HG03097 (cell line): ENCODE data around the gene LCP1.
"Not testable (repeated sequence)": the region's sequence is repeated elsewhere in the genome, so short reads cannot be mapped to it uniquely, and the experiment has no call there.

Experiments used
- ATAC-seq: cut with Tn5 transposase; IDR thresholded peaks from one replicate; pipeline ENCODE4 v1.9.1; 2021; ENCODE audit not compliant: unreplicated experiment, low FRiP score

The LCP1 gene, protein sequence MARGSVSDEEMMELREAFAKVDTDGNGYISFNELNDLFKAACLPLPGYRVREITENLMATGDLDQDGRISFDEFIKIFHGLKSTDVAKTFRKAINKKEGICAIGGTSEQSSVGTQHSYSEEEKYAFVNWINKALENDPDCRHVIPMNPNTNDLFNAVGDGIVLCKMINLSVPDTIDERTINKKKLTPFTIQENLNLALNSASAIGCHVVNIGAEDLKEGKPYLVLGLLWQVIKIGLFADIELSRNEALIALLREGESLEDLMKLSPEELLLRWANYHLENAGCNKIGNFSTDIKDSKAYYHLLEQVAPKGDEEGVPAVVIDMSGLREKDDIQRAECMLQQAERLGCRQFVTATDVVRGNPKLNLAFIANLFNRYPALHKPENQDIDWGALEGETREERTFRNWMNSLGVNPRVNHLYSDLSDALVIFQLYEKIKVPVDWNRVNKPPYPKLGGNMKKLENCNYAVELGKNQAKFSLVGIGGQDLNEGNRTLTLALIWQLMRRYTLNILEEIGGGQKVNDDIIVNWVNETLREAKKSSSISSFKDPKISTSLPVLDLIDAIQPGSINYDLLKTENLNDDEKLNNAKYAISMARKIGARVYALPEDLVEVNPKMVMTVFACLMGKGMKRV

DNA sequence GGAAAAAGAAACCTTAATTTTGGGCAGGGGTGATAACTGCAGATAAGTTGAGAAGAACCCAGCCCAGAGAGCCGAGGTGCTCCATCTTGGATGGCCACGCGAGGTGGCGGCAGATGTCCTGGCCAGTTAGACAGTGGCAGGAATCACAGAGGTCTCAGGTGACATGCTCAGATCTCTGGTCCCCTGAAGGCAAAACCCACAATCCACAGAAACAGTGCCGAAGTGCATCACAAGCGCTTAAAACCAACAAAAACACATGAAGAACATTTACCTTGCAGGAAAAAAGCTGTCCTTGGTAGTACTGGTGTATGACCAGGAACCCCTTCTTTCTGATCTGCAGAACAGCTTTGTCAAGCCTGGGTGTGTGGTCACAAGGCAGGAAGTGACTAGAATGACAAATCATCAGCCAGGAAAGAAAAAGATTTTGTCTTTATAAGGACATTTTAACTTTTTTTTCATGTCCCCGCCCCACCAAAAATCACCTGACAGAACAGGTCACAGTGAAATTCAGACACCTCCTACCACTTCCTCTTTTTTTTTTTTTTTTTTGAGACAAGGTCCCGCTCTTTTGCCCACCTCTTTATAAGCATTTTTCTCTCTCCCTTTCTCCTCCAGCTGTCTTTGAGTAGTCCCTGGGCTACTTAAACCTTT is at the start of gene LCP1:
TSS of gene LCP1 (minus strand) at position 338 of the 651 bp plus-strand sequence. CDS start 22,515 bp downstream, outside the sequence.
- ATAC-seq, result peak; percentile 66

DNA sequence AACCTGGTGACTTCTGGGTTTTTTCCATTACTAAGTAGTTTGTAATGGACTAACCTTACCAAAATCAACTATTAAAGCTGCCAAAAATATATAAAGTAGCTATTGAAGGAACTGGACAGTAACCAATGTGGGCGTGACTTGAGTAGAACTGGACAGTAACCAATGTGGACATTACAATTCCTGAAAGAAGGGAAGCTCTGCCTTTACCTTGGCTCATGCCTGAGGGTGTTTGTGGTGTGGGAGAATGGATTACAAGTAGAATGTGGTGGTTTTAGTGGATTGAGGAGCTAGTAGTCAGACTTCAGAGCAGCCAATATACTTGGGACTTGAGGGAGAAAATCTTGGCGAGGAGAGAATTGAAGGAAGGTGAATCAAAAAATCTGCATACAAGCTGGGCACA is 47.3 kb upstream of the LCP1 start:
- no peak for ATAC-seq

DNA sequence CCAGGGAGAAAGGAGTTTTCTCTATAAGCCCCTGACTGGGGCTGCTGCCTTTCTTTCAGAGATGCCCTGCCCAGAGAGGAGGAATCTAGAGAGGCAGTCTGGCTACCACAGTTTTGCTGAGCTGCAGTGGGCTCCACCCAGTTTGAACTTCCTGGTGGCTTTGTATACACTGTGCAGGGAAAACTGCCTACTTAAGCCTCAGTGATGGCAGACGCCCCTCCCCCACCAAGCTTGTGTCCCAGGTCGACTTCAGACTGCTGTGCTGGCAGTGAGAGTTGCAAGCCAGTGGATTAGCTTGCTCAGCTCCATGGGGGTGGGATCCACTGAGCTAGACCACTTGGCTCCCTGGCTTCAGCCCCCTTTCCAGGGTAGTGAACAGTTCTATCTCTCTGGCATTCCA is 38.3 kb upstream of the LCP1 start:
- not testable (repeated sequence) for ATAC-seq

DNA sequence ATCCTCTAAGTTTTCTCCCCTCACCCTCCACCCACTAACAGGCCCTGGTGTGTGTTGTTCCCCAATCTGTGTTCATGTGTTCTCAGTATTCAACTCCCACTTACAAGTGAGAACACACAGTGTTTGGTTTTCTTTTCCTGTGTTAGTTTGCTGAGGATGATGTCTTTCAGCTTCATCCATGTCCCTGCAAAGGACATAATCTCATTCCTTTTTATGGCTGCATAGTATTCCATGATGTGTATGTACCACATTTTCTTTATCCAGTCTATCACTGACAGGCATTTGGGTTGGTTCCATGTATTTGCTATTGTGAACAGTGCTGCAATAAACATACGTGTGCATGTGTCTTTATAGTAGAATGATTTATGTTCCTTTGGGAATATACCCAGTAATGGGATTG is 32.8 kb upstream of the LCP1 start:
- ATAC-seq, result not testable (repeated sequence)

DNA sequence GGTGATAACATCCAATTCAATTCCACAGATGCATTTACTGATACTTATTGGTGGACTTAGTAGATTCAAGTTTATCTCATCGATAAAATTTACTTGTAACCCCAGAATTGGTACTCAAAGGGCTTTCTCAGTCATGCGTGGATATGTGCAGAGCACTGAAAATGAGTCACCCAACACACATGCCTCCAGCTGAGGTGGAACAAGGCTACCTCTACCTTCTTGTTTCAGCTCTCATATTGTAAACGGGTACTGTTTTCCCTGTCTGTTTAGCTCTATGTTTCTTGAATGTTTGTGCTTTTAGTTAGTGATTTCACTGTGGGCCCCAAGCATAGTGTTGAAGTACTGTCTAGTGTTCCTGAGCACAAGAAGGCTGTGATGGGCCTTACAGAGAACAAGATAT is 31.3 kb upstream of the LCP1 start:
- ATAC-seq, result no peak

DNA sequence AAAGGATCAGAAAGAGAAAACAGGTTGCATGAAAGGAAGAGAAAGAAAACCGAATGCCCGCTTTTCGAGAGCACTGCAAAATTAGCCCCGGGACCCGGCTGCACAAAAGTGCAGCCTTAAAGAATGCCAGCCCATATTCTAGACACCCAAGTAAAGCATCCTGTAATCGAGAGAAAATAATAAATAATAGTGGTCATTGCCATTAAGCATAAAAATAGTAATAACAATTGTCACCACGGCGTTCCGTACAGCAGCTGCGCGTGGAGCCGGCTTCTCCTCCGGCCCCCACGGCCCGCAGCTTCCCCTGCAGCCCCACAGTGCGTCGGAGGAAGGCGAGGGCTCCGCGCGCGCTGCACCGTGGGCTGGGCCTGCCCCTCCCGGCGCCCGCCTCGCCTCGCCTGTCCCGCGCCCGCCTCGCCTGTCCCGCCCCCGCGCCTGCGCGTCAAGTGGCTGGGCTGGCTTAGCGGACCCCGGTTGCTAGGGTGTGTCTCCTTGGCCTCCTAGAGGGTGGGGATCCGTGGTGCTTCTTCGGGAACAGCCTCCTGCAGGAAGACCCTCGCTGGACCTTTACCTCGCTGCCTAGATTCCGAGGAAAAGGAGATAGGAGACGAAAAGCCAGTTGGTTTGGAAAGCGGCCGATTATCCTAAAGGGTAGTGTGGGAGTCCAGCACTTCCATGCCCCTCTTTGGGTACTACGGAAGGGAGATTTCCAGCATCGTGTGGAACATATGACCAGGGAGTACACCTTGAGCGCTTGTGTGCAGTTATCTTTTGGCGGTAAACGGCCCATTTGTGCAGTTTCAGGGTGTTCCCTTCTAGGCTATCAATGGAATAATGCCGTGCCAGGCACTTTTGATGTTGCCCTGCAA is 29.7 kb upstream of the LCP1 start, which contains the start of gene LRRC63:
TSS of gene LRRC63 (plus strand) at position 446 of the 869 bp plus-strand sequence. CDS start 1,107 bp downstream, outside the sequence.
- ATAC-seq, result peak; percentile 92

DNA sequence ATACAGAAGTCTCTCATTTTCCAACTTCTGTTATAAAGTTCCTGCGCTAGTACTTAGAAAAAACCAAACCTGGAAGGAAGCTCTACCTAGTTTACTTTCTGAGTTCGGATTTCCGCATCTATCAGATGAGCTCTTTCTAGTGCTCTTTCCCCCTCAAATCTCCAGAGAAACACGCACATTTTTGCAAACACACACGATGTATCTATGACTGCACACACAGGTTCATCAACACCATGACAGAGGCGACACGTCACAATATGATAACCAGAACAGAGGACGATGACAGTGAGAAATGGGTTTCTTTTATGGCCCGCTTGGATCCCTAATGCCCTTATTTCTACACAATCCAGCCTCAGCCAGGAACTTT is 29.1 kb upstream of the LCP1 start:
- ATAC-seq, result no peak

DNA sequence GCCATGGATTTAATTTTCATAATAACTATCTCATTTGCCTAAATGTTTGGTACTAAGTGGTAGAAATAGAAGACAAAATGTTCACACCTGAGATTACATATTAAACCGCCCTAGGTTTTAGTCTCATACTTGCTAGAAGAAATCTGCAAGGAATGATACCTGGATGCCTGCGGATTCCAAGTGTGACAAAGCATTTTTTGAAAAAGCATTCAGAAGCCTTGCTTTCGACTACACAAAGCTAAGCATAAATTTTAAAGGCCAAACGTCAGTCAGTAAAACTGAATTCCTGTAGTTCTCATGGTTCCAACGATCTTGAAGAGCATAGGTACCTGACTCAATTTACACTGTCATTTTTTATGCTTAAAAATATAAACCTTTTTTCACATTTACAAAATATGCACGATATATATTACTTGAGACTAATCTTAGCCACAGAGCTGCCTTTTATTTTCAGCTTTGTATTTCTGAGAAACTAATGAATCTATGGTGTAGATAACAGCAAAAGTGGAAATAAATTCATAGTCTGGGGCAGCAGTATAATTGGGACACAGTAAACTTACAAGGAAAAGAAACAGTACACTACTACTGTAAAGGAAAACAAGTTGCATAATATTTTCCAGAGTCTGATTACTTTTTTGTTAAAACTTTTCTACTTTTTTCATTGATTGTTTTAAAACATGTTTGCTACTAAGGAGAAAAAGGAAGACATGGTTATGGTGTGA is 28.5 kb upstream of the LCP1 start:
- ATAC-seq, result no peak

DNA sequence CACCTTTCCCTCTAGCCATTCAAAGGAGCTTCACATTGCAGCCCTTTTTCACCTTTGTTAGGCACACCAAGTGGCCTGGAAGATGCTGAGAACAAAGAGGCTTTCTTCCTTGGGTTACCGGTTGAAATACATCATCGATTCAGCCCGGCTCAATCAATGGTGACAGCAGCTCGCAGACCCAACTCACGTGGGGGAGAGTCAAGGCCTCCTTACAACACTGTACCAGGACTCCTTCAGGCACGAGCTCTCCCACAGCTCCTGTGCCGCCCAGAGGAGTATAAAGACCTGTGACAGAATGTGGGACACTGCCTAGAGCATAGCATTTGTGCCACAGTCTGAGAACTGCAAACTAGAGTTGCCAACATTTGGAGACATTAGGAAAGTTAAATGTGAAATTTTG is 25.9 kb upstream of the LCP1 start:
- no peak for ATAC-seq

DNA sequence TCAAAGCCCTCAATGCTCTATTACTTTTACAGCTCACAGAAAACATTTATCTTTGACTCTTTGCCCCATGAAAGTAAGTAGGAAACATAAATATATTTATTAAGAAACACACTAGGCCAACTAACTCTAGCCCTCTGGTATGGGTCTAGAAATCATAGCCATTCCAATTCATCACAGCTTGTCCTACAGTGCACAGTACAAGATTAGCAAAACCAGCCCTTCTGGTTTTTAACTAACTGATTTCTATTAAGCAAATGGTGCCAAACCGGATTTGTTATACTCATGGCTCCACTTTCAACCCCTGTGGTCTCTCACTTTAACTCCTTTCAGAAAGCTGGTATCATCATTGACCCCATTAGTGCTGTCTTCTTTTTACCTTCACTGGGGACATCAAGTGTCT is 24.2 kb upstream of the LCP1 start:
- no peak for ATAC-seq

DNA sequence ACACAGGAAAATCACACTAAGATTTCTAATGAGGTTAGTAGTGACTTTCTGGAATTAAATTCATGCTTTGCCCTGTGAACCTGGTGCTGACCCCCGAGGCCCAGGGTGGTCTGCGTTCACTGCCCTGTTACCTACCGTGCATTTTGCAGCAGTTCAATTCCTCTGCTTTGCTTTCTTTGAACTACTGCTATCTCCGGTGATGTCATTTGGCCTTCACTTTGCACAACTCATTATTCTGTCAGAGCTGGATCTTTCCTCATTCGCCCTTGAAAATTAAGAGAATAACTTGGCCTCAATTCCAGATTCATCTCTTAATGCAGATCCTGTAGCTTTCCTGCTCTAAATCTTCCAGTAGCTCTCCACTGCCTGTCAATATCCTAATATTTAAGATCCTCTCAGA is 21.0 kb upstream of the LCP1 start:
- no peak for ATAC-seq

DNA sequence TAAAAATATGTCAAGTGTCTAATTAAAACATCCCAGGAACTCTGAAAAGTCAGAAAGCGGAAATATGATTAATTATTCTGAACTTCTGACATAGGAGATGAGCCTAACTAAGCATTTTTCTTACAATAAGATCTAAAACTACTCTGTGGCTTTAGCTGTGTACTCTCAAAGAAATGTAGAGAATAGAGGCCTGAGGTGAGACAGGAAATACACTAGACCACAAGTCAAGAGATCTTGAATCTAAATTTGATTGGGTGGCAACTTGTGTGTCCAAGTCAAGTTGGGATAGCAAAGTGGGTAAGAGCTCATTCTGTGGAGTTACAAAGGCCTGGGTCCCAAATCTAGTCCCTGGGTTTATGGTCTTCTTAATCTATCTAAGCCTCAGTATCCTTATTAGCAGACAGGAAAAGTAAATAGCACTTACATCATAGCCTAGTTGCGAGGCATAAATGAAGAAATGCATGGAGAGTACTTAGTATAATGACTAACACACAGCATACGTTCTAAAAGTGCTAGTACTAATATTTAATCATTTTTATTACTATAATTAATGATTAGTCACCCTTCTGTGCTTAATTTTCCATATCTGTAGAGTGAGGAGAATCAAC is 20.3 kb upstream of the LCP1 start:
- no peak for ATAC-seq

DNA sequence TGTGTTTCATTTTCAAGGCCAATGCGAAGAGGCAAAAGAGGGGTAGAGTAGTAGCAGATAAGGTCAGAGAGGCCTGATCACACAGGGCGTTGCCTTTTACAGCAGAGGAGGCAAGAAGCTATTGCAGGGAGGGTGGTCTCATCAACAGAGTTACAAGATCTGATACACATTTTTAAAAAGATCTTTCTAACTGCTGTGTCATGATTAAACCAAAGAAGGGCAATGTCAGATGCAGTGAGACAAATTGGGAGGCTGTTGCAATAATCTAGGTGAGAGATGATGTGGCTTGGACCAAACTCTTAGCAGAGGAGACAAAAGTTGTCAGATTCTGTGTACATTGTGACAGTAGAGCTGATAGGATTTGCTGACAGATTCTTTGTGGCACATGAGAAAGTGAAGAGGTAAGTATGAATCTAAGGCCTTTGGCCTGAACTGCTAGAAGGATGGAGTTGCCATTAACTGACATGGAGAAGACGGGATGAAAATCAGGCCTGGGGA is 16.8 kb upstream of the LCP1 start:
- no peak for ATAC-seq

DNA sequence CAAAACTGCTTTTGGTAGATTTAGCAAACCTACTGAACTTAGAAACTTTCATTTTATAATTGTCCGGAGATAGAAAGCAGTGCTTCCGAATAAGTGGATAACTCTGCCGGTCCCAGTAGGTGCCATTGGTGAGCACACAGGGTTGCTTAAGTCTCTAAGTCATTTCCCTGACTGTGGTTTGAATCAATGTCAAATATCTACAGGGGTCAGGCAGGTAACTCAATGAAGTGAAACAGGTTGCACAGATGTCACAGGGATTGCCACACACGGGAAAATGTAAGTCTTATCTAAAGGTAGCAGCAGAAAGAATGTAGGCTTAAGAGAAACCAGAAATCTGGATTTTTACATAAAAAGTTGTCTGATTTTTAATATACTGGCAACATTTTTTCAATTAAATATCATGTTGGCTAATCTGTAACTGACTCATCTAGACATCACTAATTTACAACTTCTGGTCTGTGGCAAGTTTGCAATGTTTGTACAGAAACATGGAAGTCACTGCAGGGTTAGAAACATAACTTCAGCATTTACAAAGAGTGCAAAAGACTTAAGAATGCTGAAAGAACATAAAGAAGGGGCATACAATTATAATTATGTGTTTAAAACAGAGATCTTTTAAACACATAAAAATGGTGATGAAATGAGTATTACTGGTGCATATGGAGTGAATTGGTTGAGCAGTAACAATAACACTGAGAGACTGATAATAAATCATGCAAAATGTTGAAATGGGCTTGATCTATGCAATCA is 15.5 kb upstream of the LCP1 start:
- ATAC-seq, result no peak

DNA sequence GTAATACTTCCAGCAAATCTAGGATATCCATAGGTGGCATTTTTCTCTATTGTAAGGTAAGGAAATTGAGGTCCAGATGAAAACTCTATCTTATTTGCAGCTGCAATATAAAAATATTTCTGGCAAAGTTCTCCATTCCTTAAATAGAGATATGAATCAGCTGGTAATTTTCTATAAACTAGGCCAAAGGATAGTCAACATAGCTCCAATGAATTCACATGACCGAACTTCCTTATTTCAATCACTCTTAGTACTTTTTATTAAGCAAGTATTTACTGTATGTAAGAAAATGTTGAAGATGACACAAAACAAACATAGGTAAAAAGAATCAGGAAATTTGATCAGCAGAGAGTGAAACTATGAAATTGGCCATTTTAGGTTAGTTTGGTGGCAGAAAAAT is 13.0 kb upstream of the LCP1 start:
- no peak for ATAC-seq

DNA sequence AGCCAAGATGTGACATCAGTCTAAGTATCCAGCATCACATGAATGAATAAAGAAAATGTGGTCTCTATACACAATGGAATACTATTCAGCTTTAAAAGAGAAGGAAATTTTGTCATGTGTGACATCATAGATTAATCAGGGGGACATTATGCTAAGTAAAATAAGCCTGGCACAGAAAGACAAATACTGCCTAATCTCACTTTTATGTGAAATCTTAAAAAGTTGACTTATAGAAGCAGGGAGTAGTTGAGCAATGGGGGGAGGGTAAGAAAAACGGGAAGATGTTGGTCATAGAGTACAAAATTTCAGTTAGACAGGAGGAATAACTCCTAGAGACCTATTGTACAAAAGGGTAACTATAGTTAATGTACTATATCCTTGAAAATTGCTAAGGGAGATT is 10.4 kb upstream of the LCP1 start:
- ATAC-seq, result no peak

DNA sequence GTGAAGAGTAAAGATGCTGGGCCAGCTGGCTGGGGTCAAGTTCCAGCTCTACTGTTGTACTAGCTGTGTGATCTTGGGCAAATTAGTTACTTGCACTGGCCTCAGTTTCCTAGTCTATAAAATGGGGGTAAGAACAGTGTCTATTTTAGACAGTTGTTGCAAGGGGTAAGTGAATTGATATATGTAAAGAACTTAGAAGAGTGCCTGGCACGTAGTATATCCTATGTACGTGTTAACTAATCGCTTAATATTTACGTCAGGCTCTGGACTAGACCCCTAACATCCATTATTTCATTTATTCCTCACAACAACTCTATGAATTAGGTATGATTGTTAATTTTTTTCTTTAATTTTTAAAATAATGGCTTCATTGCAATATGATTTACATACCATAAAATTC is 3.7 kb upstream of the LCP1 start:
- no peak for ATAC-seq

DNA sequence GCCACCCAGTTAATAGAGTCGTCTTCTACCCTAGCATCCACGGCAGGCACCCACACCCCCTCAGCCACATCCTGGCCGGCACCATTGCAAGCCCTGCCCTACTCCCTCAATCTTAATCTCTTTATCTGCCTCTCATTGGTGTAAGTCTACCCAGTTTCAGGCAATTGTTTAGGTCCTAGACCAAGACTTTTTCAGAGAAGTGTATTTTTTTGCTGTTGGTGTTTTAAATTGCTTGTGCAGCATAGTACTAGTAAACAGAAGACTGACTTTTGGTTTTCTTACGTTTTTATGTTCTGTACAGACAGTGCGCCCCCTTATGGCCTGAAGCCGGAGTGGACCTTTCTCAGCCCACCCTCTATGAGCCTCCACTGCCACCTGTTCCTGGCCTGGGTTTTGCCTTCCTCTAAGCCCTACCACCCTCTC is 2.3 kb upstream of the LCP1 start:
- peak; percentile 36 for ATAC-seq
